Measurements from ENCODE around the gene EHBP1L1.
A peak's percentile ranks its signal among the peaks of the same experiment; 100 is the strongest.

EHBP1L1 gene

GRCh38 chr11:65576867-65577755, 1.3 kb downstream of the EHBP1L1 start:
- Histone ChIP-seq H3K4me1 (ENCODE audit: control insufficient read depth, insufficient read depth, low read length) (peaks cover 9% of the 10 kb centered on the region; the same call in 1 of the 2 replicates), H3K27ac (ENCODE audit: extremely low read depth, low read depth, low read length) (no peak overlapping the region), H3K4me3 (ENCODE audit: low read depth, low read length) (no peak overlapping the region), H3K9me3 (ENCODE audit: control insufficient read depth, insufficient read depth, low read depth, low read length) (no peaks in the 10 kb centered on the region), H3K36me3 (ENCODE audit: control insufficient read depth in 2 of 2, insufficient read depth in 1 of 2, low read length in 2 of 2) (peaks cover 0 to 14% of the 10 kb centered on the region in 2 experiments; a peak in 1 of 3 replicates)
- ChIA-PET CTCF (interaction anchor here (0.6 to 3.5 kb wide), 5 partner anchors 11 to 105 kb away, joined by 3 to 28 read pairs (median 4); partner anchors contain the start of gene KCNK7), POLR2A (interaction anchor here (0.6 to 1.3 kb wide), 3 partner anchors 10 to 168 kb away, joined by 3 to 4 read pairs (median 3); no protein-coding TSS in a partner anchor)
- TF ChIP-seq ZNF138 (tag by site-specific recombination; IDR thresholded peaks at IDR 0.05; ENCODE audit: borderline replicate concordance): no peak
- TF ChIP-seq ZNF529 (tag by site-specific recombination; IDR thresholded peaks at IDR 0.05; ENCODE audit: insufficient replicate concordance): no peak
- TF ChIP-seq, protein P1, sequence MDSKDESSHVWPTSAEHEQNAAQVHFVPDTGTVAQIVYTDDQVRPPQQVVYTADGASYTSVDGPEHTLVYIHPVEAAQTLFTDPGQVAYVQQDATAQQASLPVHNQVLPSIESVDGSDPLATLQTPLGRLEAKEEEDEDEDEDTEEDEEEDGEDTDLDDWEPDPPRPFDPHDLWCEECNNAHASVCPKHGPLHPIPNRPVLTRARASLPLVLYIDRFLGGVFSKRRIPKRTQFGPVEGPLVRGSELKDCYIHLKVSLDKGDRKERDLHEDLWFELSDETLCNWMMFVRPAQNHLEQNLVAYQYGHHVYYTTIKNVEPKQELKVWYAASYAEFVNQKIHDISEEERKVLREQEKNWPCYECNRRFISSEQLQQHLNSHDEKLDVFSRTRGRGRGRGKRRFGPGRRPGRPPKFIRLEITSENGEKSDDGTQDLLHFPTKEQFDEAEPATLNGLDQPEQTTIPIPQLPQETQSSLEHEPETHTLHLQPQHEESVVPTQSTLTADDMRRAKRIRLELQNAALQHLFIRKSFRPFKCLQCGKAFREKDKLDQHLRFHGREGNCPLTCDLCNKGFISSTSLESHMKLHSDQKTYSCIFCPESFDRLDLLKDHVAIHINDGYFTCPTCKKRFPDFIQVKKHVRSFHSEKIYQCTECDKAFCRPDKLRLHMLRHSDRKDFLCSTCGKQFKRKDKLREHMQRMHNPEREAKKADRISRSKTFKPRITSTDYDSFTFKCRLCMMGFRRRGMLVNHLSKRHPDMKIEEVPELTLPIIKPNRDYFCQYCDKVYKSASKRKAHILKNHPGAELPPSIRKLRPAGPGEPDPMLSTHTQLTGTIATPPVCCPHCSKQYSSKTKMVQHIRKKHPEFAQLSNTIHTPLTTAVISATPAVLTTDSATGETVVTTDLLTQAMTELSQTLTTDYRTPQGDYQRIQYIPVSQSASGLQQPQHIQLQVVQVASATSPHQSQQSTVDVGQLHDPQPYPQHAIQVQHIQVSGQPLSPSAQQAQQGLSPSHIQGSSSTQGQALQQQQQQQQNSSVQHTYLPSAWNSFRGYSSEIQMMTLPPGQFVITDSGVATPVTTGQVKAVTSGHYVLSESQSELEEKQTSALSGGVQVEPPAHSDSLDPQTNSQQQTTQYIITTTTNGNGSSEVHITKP (tag by site-specific recombination; IDR thresholded peaks at IDR 0.05): peak; percentile 65
- TF ChIP-seq, protein P2, sequence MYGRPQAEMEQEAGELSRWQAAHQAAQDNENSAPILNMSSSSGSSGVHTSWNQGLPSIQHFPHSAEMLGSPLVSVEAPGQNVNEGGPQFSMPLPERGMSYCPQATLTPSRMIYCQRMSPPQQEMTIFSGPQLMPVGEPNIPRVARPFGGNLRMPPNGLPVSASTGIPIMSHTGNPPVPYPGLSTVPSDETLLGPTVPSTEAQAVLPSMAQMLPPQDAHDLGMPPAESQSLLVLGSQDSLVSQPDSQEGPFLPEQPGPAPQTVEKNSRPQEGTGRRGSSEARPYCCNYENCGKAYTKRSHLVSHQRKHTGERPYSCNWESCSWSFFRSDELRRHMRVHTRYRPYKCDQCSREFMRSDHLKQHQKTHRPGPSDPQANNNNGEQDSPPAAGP (tag by site-specific recombination; IDR thresholded peaks at IDR 0.05): peak; percentile 70; the same call in 1 of the 2 replicates
- peak; percentile 32; the same call in 1 of the 2 replicates for TF ChIP-seq ZNF335 (tag by site-specific recombination; conservative IDR thresholded peaks at IDR 0.05)
- TF ChIP-seq ZIC2 (tag by site-specific recombination; IDR thresholded peaks at IDR 0.05): peak; percentile 92
- TF ChIP-seq BCL11B (tag by site-specific recombination; IDR thresholded peaks at IDR 0.05; ENCODE audit: low read depth): no peak
- TF ChIP-seq ZNF510 (tag by site-specific recombination; IDR thresholded peaks at IDR 0.05; ENCODE audit: insufficient replicate concordance): no peak
- peak; percentile 52; the same call in 1 of the 2 replicates for TF ChIP-seq GLIS2 (tag by site-specific recombination; IDR thresholded peaks at IDR 0.05)
- TF ChIP-seq PATZ1 (tag by site-specific recombination; IDR thresholded peaks at IDR 0.05): 0 out of 2 replicates have a peak, but pooled peaks have one; percentile 12
- no peak for TF ChIP-seq ZNF707 (tag by site-specific recombination; IDR thresholded peaks at IDR 0.05)
- no peak for TF ChIP-seq ZNF658 (tag by site-specific recombination; IDR thresholded peaks at IDR 0.05)
- no peak for TF ChIP-seq ZNF837 (tag by site-specific recombination; IDR thresholded peaks at IDR 0.05)
- no peak for TF ChIP-seq ZNF202 (tag by site-specific recombination; IDR thresholded peaks at IDR 0.05; ENCODE audit: borderline replicate concordance)
- TF ChIP-seq FEZF1 (tag by site-specific recombination; IDR thresholded peaks at IDR 0.05): no peak
- TF ChIP-seq ZBTB8A (tag by site-specific recombination; IDR thresholded peaks at IDR 0.05): peak; percentile 41; the same call in 1 of the 2 replicates
- TF ChIP-seq, protein P3, sequence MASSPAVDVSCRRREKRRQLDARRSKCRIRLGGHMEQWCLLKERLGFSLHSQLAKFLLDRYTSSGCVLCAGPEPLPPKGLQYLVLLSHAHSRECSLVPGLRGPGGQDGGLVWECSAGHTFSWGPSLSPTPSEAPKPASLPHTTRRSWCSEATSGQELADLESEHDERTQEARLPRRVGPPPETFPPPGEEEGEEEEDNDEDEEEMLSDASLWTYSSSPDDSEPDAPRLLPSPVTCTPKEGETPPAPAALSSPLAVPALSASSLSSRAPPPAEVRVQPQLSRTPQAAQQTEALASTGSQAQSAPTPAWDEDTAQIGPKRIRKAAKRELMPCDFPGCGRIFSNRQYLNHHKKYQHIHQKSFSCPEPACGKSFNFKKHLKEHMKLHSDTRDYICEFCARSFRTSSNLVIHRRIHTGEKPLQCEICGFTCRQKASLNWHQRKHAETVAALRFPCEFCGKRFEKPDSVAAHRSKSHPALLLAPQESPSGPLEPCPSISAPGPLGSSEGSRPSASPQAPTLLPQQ (tag by site-specific recombination; IDR thresholded peaks at IDR 0.05): peak; percentile 76
- no peak for TF ChIP-seq ZNF571 (tag by site-specific recombination; IDR thresholded peaks at IDR 0.05)
- TF ChIP-seq MEIS1 (CRISPR knock-in tag; IDR thresholded peaks at IDR 0.05; ENCODE audit: borderline replicate concordance): no peak
- no peak for TF ChIP-seq ZNF354C (tag by site-specific recombination; IDR thresholded peaks at IDR 0.05; ENCODE audit: borderline replicate concordance, low read depth)
- TF ChIP-seq GLIS1 (tag by site-specific recombination; IDR thresholded peaks at IDR 0.05): peak; percentile 77
- TF ChIP-seq GFI1B (tag by site-specific recombination; IDR thresholded peaks at IDR 0.05): no peak
- no peak for TF ChIP-seq ZNF280D (tag by site-specific recombination; IDR thresholded peaks at IDR 0.05)
- 0 out of 2 replicates have a peak, but pooled peaks have one; percentile 22 for TF ChIP-seq ZFP69B (tag by site-specific recombination; IDR thresholded peaks at IDR 0.05)
- TF ChIP-seq ZNF600 (tag by site-specific recombination; IDR thresholded peaks at IDR 0.05): peak; percentile 48; the same call in 1 of the 2 replicates
